IMR-90 (cell line): ENCODE results near the gene BTBD9. TPM values are rescaled to one million over a fixed set of nuclear protein-coding genes. Genes with fewer than 3 reads are reported as not detected.

Source experiments
- ATAC-seq: fragments of 200-7000 bp; cut with Tn5 transposase; 2 replicates; pipeline ENCODE4 v1.9.1; 2020; ENCODE audit warnings: low read depth, mild to moderate bottlenecking, moderate library complexity
- BruUV-seq: library from RNA; stranded (reverse); fragments of 400-500 nt; replicated peaks from 2 replicates; lab custom pipeline; 2021; lab: Mats Ljungman, UMichigan
- CTCF ChIA-PET: fragments of 300-600 bp; formaldehyde crosslinking; extraction: SDS; loops from one replicate; lab custom pipeline; 2021; ENCODE audit warnings: antibody characterized with exemption; lab: Yijun Ruan, JAX
- POLR2A ChIA-PET: fragments of 300-600 bp; sonication (Branson Sonifier 250); formaldehyde crosslinking; loops from one replicate; lab custom pipeline; 2022; ENCODE audit warnings: antibody characterized with exemption; ENCODE audit not compliant: unreplicated experiment; lab: Charles Lee
- DNase-seq: peaks from one replicate; pipeline ENCODE4 v3.0.0; 2013
- H2AFZ ChIP-seq: replicated peaks from 2 replicates; pipeline ENCODE3; 2013; ENCODE audit warnings: low read length, mild to moderate bottlenecking; ENCODE audit not compliant: poor library complexity
- H2AK5ac ChIP-seq: 2 replicates; pipeline ENCODE4 v1.6.1; 2013; ENCODE audit warnings: low read depth, low read length, inconsistent platforms
- H2AK9ac ChIP-seq: replicated peaks from 2 replicates; pipeline ENCODE3; 2013; ENCODE audit warnings: mild to moderate bottlenecking, low read depth, low read length, moderate library complexity; ENCODE audit not compliant: poor library complexity
- H2BK120ac ChIP-seq: 2 replicates; pipeline ENCODE4 v1.6.1; 2013; ENCODE audit warnings: low read depth, low read length, inconsistent platforms
- H2BK15ac ChIP-seq: 3 replicates; pipeline ENCODE4 v1.6.1; 2013; ENCODE audit warnings: low read depth, low read length, inconsistent platforms
- H2BK20ac ChIP-seq: 2 replicates; pipeline ENCODE4 v1.6.1; 2013; ENCODE audit warnings: low read depth, mild to moderate bottlenecking, inconsistent platforms, low read length, moderate library complexity
- H2BK5ac ChIP-seq: 2 replicates; pipeline ENCODE4 v1.6.1; 2013; ENCODE audit warnings: mild to moderate bottlenecking, low read depth, low read length, inconsistent platforms; ENCODE audit not compliant: poor library complexity, severe bottlenecking
- H3K14ac ChIP-seq: replicated peaks from 2 replicates; pipeline ENCODE4 v1.6.1; 2013; ENCODE audit warnings: low read depth, low read length, inconsistent platforms
- H3K18ac ChIP-seq: 2 replicates; pipeline ENCODE4 v1.6.1; 2013; ENCODE audit warnings: low read depth, low read length, control low read depth
- H3K23ac ChIP-seq: 2 replicates; pipeline ENCODE4 v1.6.1; 2013; ENCODE audit warnings: low read depth, low read length, inconsistent platforms
- H3K27ac ChIP-seq: 2 replicates; pipeline ENCODE4 v1.5.1; 2013; ENCODE audit warnings: mild to moderate bottlenecking, control low read depth, low read length; ENCODE audit not compliant: insufficient read depth
- H3K27me3 ChIP-seq: 2 replicates; pipeline ENCODE4 v1.6.1; 2013; ENCODE audit warnings: low read length; ENCODE audit not compliant: control insufficient read depth, insufficient read depth
- H3K36me3 ChIP-seq: 2 replicates; pipeline ENCODE4 v1.6.1; 2013; ENCODE audit warnings: low read length, mixed read lengths; ENCODE audit not compliant: control insufficient read depth, insufficient read depth
- H3K4ac ChIP-seq: 2 replicates; pipeline ENCODE4 v1.6.1; 2013; ENCODE audit warnings: low read depth, low read length, inconsistent platforms
- H3K4me1 ChIP-seq: 2 replicates; pipeline ENCODE4 v1.6.1; 2013; ENCODE audit warnings: low read length, mixed read lengths; ENCODE audit not compliant: control insufficient read depth, insufficient read depth
- H3K4me2 ChIP-seq: 2 replicates; pipeline ENCODE4 v1.6.1; 2013; ENCODE audit warnings: low read depth, mild to moderate bottlenecking, control low read depth, low read length, moderate library complexity
- H3K4me3 ChIP-seq: 2 replicates; pipeline ENCODE4 v1.5.1; 2013; ENCODE audit warnings: low read depth, mild to moderate bottlenecking, control low read depth, low read length, moderate library complexity; ENCODE audit not compliant: insufficient read depth
- H3K56ac ChIP-seq: 2 replicates; pipeline ENCODE4 v1.6.1; 2013; ENCODE audit warnings: low read length, inconsistent platforms; ENCODE audit not compliant: insufficient read depth; ENCODE audit errors: extremely low read depth
- H3K79me1 ChIP-seq, 2 experiments: 2 replicates each; pipeline ENCODE4 v1.6.1; 2013; ENCODE audit warnings: low read length in 2 of 2, inconsistent platforms in 1 of 2, low read depth in 1 of 2
- H3K9ac ChIP-seq: 2 replicates; pipeline ENCODE4 v1.6.1; 2013; ENCODE audit warnings: low read depth, low read length, control low read depth
- H3K9me1 ChIP-seq: 2 replicates; pipeline ENCODE4 v1.6.1; 2013; ENCODE audit warnings: low read length, inconsistent platforms; ENCODE audit not compliant: insufficient read depth
- H3K9me3 ChIP-seq: 2 replicates; pipeline ENCODE4 v1.6.1; 2013; ENCODE audit warnings: low read length; ENCODE audit not compliant: control insufficient read depth, insufficient read depth
- H4K20me1 ChIP-seq: 2 replicates; pipeline ENCODE4 v1.6.1; 2013; ENCODE audit warnings: low read length, inconsistent platforms; ENCODE audit not compliant: insufficient read depth
- H4K5ac ChIP-seq: 2 replicates; pipeline ENCODE4 v1.6.1; 2013; ENCODE audit warnings: mild to moderate bottlenecking, low read depth, low read length, control low read depth
- H4K8ac ChIP-seq, 2 experiments: 2 replicates each; pipeline ENCODE4 v1.6.1; 2013; ENCODE audit warnings: low read depth in 2 of 2, low read length in 2 of 2, control low read depth in 1 of 2, inconsistent platforms in 1 of 2
- H4K91ac ChIP-seq: 2 replicates; pipeline ENCODE4 v1.6.1; 2013; ENCODE audit warnings: low read depth, low read length, inconsistent platforms; ENCODE audit not compliant: insufficient read depth
- BHLHE40 ChIP-seq: fragments of 150-350 bp; IDR thresholded peaks from 2 replicates; pipeline ENCODE4 v1.6.1; 2016; ENCODE audit warnings: mild to moderate bottlenecking, low read depth, low read length
- CEBPB ChIP-seq: IDR thresholded peaks from 2 replicates; pipeline ENCODE4 v1.6.1; 2012; ENCODE audit warnings: low read depth, low read length, improper control_type of control experiment
- CHD1 ChIP-seq: IDR thresholded peaks from 2 replicates; pipeline ENCODE4 v1.6.1; 2012; ENCODE audit warnings: low read depth, low read length, improper control_type of control experiment
- FOS ChIP-seq: fragments of 150-350 bp; IDR thresholded peaks from 2 replicates; pipeline ENCODE4 v1.6.1; 2016; ENCODE audit warnings: low read depth, low read length
- MAFK ChIP-seq: IDR thresholded peaks from 2 replicates; pipeline ENCODE4 v1.6.1; 2012; ENCODE audit warnings: low read depth, low read length, improper control_type of control experiment
- NFE2L2 ChIP-seq: fragments of 150-350 bp; IDR thresholded peaks from 2 replicates; pipeline ENCODE4 v1.6.1; 2016; ENCODE audit warnings: low read depth, mild to moderate bottlenecking, low read length
- POLR2A ChIP-seq: IDR thresholded peaks from 2 replicates; pipeline ENCODE4 v1.6.1; 2012; ENCODE audit warnings: mild to moderate bottlenecking, low read depth, low read length
- RAD21 ChIP-seq: IDR thresholded peaks from 2 replicates; pipeline ENCODE4 v1.6.1; 2012; ENCODE audit warnings: low read length, improper control_type of control experiment
- RFX5 ChIP-seq: IDR thresholded peaks from 2 replicates; pipeline ENCODE4 v1.8.0; 2012; ENCODE audit warnings: low read depth, mild to moderate bottlenecking, low read length, moderate library complexity
- SMC3 ChIP-seq: fragments of 150-350 bp; IDR thresholded peaks from 2 replicates; pipeline ENCODE4 v1.6.1; 2016; ENCODE audit warnings: low read depth, mild to moderate bottlenecking, antibody characterized with exemption, low read length, moderate library complexity
- WGBS, 2 experiments: methylation state at CpG; one replicate each; pipeline versions ENCODE4 v1.1.5 to v1.1.7; 2013; ENCODE audit warnings: missing lambda C conversion rate in 2 of 2; ENCODE audit not compliant: insufficient read length in 1 of 2; ENCODE audit errors: extremely low coverage in 2 of 2; 5-methylcytosine and 5-hydroxymethylcytosine counted together
- dilution Hi-C: fragments of 300-500 bp; cut with HindIII; formaldehyde crosslinking; loops from one replicate; pipeline ENCODE4 v1.14.3; 2018; ENCODE audit warnings: low sequenced_read_pairs; ENCODE audit not compliant: unreplicated experiment
- in situ Hi-C: fragments of 300-500 bp; cut with MboI; formaldehyde crosslinking; loops from 3 replicates; pipeline ENCODE4 v1.14.3; 2019; ENCODE audit warnings: low sequenced_read_pairs, inconsistent platforms, mixed read lengths
- intact Hi-C: fragments of 100-400 bp; cut with micrococcal nuclease; formaldehyde crosslinking; loops from 2 replicates; pipeline ENCODE4 v1.10.0; 2022
- polyA plus RNA-seq, 3 experiments: library from polyadenylated mRNA; depleted of rRNA; stranded (reverse); fragments of >200 nt; gene quantifications; 2 replicates each; pipeline ENCODE4 v1.2.3, GENCODE V29; 2012; ENCODE audit warnings: low replicate concordance in 1 of 3
- total RNA-seq: library from RNA; depleted of rRNA; stranded (reverse); fragments of >200 nt; gene quantifications from 2 replicates; pipeline ENCODE4 v1.2.3, GENCODE V29; 2012

The BTBD9 gene
- total and polyA plus RNA-seq, 2 of the 4 experiments (the other 2 are of a cell fraction): 4.1 to 22.0 TPM

DNA sequence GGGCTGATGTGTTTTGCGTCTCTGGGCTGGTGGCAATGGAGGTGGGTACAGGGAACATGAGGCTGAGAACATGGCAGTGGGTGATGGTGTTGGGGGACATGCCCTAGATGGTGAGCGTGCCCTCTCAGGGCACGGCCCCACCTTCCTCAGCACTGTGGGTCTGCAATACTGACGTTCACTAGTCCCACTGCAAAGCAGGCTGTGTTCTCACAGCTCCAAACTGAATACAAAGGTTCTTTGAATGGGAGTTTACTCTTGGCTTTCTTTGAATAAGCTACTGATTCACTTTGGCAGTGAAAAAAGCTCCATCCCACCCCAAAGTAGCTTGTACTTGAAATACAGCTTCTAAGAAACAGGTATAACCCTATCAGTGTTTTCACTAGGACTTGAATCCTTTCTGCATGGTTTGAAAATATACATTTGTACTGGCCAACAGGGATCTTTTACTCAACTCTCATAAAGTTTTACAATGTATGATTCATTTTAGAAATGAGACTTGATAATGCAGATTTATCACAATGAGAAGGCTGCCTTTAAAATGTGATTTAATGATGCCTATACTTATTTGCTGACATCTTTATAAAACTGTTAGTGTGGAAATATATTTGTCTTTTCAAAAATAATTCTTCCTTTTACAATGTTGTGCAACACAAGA, 419.5 kb downstream of the BTBD9 start:
- Histone ChIP-seq H2BK20ac (no peak overlapping the region), H3K9me1 (0 out of 2 replicates have a peak, but pooled peaks cover 3% of the 10 kb centered on the region), H2BK120ac (no peak overlapping the region), H3K27me3 (no peaks in the 10 kb centered on the region), H3K79me1 (no peaks in the 10 kb centered on the region), H4K5ac (no peak overlapping the region), H4K91ac (no peak overlapping the region), H3K14ac (no peak overlapping the region), H3K4me3 (no peak overlapping the region), H4K20me1 (no peaks in the 10 kb centered on the region), H2BK5ac (no peak overlapping the region), H3K4me2 (no peak overlapping the region), H3K9ac (no peak overlapping the region), H3K4ac (no peak overlapping the region), H4K8ac (no peak overlapping the region), H3K9me3 (no peaks in the 10 kb centered on the region), H3K18ac (no peak overlapping the region), H2AK9ac (no peak overlapping the region), H2AK5ac (no peak overlapping the region), H3K36me3 (no peaks in the 10 kb centered on the region), H3K23ac (no peak overlapping the region), H3K4me1 (no peaks in the 10 kb centered on the region), H3K27ac (no peak overlapping the region), H2BK15ac (no peak overlapping the region), H3K56ac (no peak overlapping the region), H2AFZ (no peak overlapping the region)
- no CpG with 5 or more reads among the region's 4 CpGs for WGBS, 2 experiments
- BruUV-seq: no TSS peak
- DNase-seq (no peak), ATAC-seq (no peak)
- ChIA-PET POLR2A (no interaction called here), CTCF (no interaction called here)
- in situ Hi-C loops: no loop called here
- dilution Hi-C loops: no loop called here
- intact Hi-C loops: no loop called here
- TF ChIP-seq POLR2A (no peak), NFE2L2 (no peak), SMC3 (no peak), RFX5 (no peak), CEBPB (no peak), FOS (no peak), BHLHE40 (no peak), RAD21 (no peak), CHD1 (no peak), MAFK (no peak)
